ENCODE results near the gene BICRA. TPM values are rescaled to one million over a fixed set of nuclear protein-coding genes. Genes with fewer than 3 reads are reported as not detected.

The BICRA gene
- total and polyA plus RNA-seq, 2 of the 4 experiments (the other 2 are of a cell fraction): 1.8 to 3.5 TPM

DNA sequence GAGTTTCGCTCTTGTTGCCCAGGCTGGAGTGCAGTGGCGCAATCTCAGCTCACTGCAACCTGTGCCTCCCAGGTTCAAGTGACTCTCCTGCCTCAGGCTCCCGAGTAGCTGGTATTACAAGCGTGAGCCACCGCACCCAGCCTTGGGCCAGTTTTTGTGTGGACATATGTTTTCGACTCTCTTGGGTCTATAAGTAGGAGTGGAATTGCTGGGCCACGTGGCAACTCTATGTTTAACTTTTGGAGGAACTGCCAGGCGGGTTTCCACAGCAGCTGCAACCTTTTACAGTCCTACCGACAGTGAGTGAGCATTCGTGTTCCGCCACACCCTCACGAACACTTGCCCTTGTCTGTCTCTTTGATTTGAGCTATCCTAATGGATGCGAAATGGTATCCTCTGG lies 44.9 kb downstream of the BICRA start:
- POLR2A ChIA-PET (ENCODE audit: unreplicated experiment): no interaction called here
- in situ Hi-C loops (cut with MboI; ENCODE audit: low sequenced_read_pairs): no loop called here
- WGBS, 2 experiments (ENCODE audit: extremely low coverage in 2 of 2, insufficient read length in 1 of 2): 98% methylated on average over 5 of the region's 13 CpGs; no CpG with 5 or more reads in 1 of the 2 experiments

More for the DNA sequence above, 44.9 kb downstream of the BICRA start:
- H3K27me3 ChIP-seq (ENCODE audit: control insufficient read depth, insufficient read depth, low read length): no peaks in the 10 kb centered on the region
- no peak overlapping the region for H4K8ac ChIP-seq (ENCODE audit: low read depth in 2 of 2, low read length in 2 of 2)
- no peak overlapping the region for H3K23ac ChIP-seq (ENCODE audit: low read depth, low read length)
- H4K5ac ChIP-seq (ENCODE audit: low read depth, low read length): no peak overlapping the region
- no peak overlapping the region for H2BK120ac ChIP-seq (ENCODE audit: low read depth, low read length)
- TF ChIP-seq USF2 (IDR thresholded peaks at IDR 0.05; ENCODE audit: low read depth, low read length) (no peak), CEBPB (IDR thresholded peaks at IDR 0.05; ENCODE audit: low read depth, low read length) (no peak), FOS (IDR thresholded peaks at IDR 0.05; ENCODE audit: low read depth, low read length) (no peak), POLR2A (IDR thresholded peaks at IDR 0.05; ENCODE audit: low read depth, low read length) (no peak), MXI1 (IDR thresholded peaks at IDR 0.05; ENCODE audit: borderline replicate concordance, low read depth, low read length) (no peak), MAZ (IDR thresholded peaks at IDR 0.05; ENCODE audit: borderline replicate concordance, low read depth, low read length) (no peak), SMC3 (IDR thresholded peaks at IDR 0.05; ENCODE audit: low read depth, low read length) (no peak), NFE2L2 (IDR thresholded peaks at IDR 0.05; ENCODE audit: low read depth, low read length) (no peak)
- TF ChIP-seq, protein P1, sequence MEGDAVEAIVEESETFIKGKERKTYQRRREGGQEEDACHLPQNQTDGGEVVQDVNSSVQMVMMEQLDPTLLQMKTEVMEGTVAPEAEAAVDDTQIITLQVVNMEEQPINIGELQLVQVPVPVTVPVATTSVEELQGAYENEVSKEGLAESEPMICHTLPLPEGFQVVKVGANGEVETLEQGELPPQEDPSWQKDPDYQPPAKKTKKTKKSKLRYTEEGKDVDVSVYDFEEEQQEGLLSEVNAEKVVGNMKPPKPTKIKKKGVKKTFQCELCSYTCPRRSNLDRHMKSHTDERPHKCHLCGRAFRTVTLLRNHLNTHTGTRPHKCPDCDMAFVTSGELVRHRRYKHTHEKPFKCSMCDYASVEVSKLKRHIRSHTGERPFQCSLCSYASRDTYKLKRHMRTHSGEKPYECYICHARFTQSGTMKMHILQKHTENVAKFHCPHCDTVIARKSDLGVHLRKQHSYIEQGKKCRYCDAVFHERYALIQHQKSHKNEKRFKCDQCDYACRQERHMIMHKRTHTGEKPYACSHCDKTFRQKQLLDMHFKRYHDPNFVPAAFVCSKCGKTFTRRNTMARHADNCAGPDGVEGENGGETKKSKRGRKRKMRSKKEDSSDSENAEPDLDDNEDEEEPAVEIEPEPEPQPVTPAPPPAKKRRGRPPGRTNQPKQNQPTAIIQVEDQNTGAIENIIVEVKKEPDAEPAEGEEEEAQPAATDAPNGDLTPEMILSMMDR (conservative IDR thresholded peaks at IDR 0.05; ENCODE audit: low read depth, low read length): no peak
- H3K9ac ChIP-seq (ENCODE audit: low read depth, low read length): no peak overlapping the region
- BruUV-seq (replicated peaks): no TSS peak
- no peak overlapping the region for H3K4ac ChIP-seq (ENCODE audit: low read depth, low read length)
- peaks cover 13% of the 10 kb centered on the region for H3K36me3 ChIP-seq (ENCODE audit: control insufficient read depth, insufficient read depth, low read length)
- H2BK20ac ChIP-seq (ENCODE audit: low read depth, low read length): no peak overlapping the region
- dilution Hi-C loops (cut with HindIII; ENCODE audit: low sequenced_read_pairs, unreplicated experiment): no loop called here
- ATAC-seq (ENCODE audit: low read depth) (no peak), DNase-seq (no peak)
- H2AK9ac ChIP-seq (replicated peaks; ENCODE audit: low read depth, low read length, poor library complexity): no peak overlapping the region
- peaks cover 18% of the 10 kb centered on the region for H3K9me1 ChIP-seq (ENCODE audit: insufficient read depth, low read length)
- H3K4me3 ChIP-seq (ENCODE audit: insufficient read depth, low read depth, low read length): no peak overlapping the region
- no peak overlapping the region for H3K56ac ChIP-seq (ENCODE audit: extremely low read depth, insufficient read depth, low read length)
- peaks cover 86% of the 10 kb centered on the region for H4K20me1 ChIP-seq (ENCODE audit: insufficient read depth, low read length)
- no peak overlapping the region for H3K4me2 ChIP-seq (ENCODE audit: low read depth, low read length)
- CTCF ChIA-PET: no interaction called here
- H4K91ac ChIP-seq (ENCODE audit: insufficient read depth, low read depth, low read length): no peak overlapping the region
- H3K79me1 ChIP-seq (ENCODE audit: low read depth in 1 of 2, low read length in 2 of 2): peaks cover 47 to 89% of the 10 kb centered on the region in 2 experiments
- no peaks in the 10 kb centered on the region for H3K4me1 ChIP-seq (ENCODE audit: control insufficient read depth, insufficient read depth, low read length)
- H2AK5ac ChIP-seq (ENCODE audit: low read depth, low read length): no peak overlapping the region
- H3K14ac ChIP-seq (replicated peaks; ENCODE audit: low read depth, low read length): no peak overlapping the region
- intact Hi-C loops (cut with micrococcal nuclease): no loop called here
- no peak overlapping the region for H3K27ac ChIP-seq (ENCODE audit: insufficient read depth, low read length)
- no peak overlapping the region for H2AFZ ChIP-seq (replicated peaks; ENCODE audit: low read length, poor library complexity)
- no peak overlapping the region for H2BK15ac ChIP-seq (ENCODE audit: low read depth, low read length)
- H3K18ac ChIP-seq (ENCODE audit: low read depth, low read length): no peak overlapping the region
- no peak overlapping the region for H2BK5ac ChIP-seq (ENCODE audit: low read depth, low read length, poor library complexity, severe bottlenecking)
- no peaks in the 10 kb centered on the region for H3K9me3 ChIP-seq (ENCODE audit: control insufficient read depth, insufficient read depth, low read length)
